Esophagus (tissue), 2 donors: ENCODE data around the gene STX7. TPM values are rescaled to one million over a fixed set of nuclear protein-coding genes. Genes with fewer than 3 reads are reported as not detected.

Source experiments
- H3K27ac ChIP-seq, 2 donors: one replicate each; pipeline ENCODE4 v1.5.1; 2013; ENCODE audit warnings: low read depth in 2 of 2, mild to moderate bottlenecking in 2 of 2, inconsistent platforms in 1 of 2, low read length in 1 of 2, moderate library complexity in 1 of 2
- H3K27me3 ChIP-seq, 2 donors: one replicate each; pipeline ENCODE4 v1.6.1; 2013; ENCODE audit warnings: low read length in 2 of 2, control low read depth in 1 of 2, mild to moderate bottlenecking in 1 of 2; ENCODE audit not compliant: insufficient read depth in 2 of 2, control insufficient read depth in 1 of 2
- H3K36me3 ChIP-seq, 2 donors: one replicate each; pipeline ENCODE4 v1.6.1; 2013; ENCODE audit warnings: low read length in 1 of 2; ENCODE audit not compliant: control insufficient read depth in 2 of 2, insufficient read depth in 2 of 2
- H3K4me1 ChIP-seq, 2 donors: one replicate each; pipeline ENCODE4 v1.6.1; 2013; ENCODE audit warnings: low read length in 1 of 2; ENCODE audit not compliant: control insufficient read depth in 2 of 2, insufficient read depth in 2 of 2
- H3K4me3 ChIP-seq, 2 donors: one replicate each; pipeline ENCODE4 v1.5.1; 2013; ENCODE audit warnings: low read length in 2 of 2, mild to moderate bottlenecking in 2 of 2, low read depth in 1 of 2, moderate library complexity in 1 of 2
- H3K9me3 ChIP-seq, 2 donors: one replicate each; pipeline ENCODE4 v1.6.1; 2013; ENCODE audit warnings: mild to moderate bottlenecking in 2 of 2, low read depth in 1 of 2, low read length in 1 of 2, moderate library complexity in 1 of 2; ENCODE audit not compliant: control insufficient read depth in 2 of 2, insufficient read depth in 1 of 2
- WGBS, 2 donors: extraction: QIAGEN DNeasy Blood & Tissue Kit; methylation state at CpG; one replicate each; pipeline ENCODE4 v1.1.7; 2013; 5-methylcytosine and 5-hydroxymethylcytosine counted together
- polyA plus RNA-seq, 2 donors: library from polyadenylated mRNA; stranded (reverse); fragments of 200-250 nt; gene quantifications; one replicate each; pipeline ENCODE4 v1.2.3, GENCODE V29; 2013
- donor health status: healthy with polysubstance abuse.
- donor health status: Bipolar disorder and iron deficiency.

Gene STX7
- polyA plus RNA-seq, 2 donors = 9.0 to 19.2 TPM

DNA sequence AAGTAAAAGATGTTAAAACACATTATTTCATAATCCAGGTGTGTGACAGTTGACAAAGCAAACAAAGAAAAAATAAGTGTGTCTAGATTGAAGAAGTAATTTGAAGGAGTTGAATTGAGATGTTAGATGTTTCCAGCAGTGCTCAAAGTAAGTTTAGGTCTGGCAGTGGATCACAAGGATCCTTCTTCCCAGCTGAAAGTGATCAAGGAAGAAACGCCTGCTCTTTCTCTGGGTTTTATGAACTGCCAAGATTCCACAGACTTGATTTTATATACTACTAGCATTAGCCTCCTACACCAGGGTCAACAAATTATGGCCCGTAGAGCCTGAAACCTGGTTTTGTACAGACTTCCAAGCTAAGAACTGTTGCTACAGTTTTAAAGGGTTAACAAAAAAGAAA is 30.3 kb downstream of the STX7 start:
- no peaks in the 10 kb centered on the region for H3K4me1 ChIP-seq
- no peak overlapping the region for H3K27ac ChIP-seq
- H3K27me3 ChIP-seq = no peaks in the 10 kb centered on the region
- H3K36me3 ChIP-seq = no peaks in the 10 kb centered on the region
- 63 to 68% methylated on average over 2 of the region's 2 CpGs for WGBS, 2 donors
- H3K9me3 ChIP-seq = no peaks in the 10 kb centered on the region
- H3K4me3 ChIP-seq = no peak overlapping the region

DNA sequence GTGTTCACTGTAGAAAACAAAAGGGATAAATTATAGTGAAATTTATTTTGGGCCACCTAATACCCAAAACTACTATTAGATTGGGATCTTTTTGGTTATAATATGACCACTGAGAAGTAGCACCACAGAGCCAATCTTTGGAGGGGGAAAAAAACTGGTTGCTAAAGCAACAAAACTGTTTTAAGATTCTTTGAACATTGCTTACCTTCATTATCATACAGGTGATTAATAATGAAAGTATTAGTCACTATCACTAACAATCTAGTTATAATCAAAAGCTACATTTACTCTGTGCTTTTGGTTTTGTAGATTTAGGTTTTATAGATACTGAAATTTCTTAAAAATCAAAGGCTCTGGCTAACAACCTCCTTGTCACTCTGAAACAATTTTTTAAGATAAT is 31.7 kb downstream of the STX7 start:
- no peak overlapping the region for H3K27ac ChIP-seq
- H3K27me3 ChIP-seq = no peaks in the 10 kb centered on the region
- H3K4me1 ChIP-seq = no peaks in the 10 kb centered on the region
- no peaks in the 10 kb centered on the region for H3K9me3 ChIP-seq
- H3K36me3 ChIP-seq = no peaks in the 10 kb centered on the region
- H3K4me3 ChIP-seq = no peak overlapping the region

DNA sequence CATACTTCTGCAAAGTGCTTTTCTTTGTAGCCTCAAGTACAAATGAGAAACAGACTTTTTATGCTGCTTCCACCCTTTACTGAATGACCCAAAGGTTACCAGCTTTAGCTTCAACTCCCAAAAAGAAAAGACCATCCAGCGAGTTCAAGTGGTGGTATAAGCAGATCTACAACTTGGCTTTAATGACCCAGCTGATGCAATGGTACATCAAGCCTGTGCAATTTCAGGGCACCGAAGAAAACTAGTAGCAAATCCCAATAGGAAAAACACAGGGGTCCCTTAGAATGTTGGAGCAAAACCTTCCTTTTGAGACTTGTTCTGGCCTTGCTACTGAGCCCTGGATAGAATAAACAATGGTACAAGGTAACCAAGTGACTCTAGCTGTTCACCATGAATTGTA is 33.8 kb downstream of the STX7 start:
- H3K27me3 ChIP-seq = no peaks in the 10 kb centered on the region
- WGBS, 2 donors = 96 to 100% methylated on average over 2 of the region's 2 CpGs
- no peak overlapping the region for H3K27ac ChIP-seq
- H3K4me1 ChIP-seq = no peaks in the 10 kb centered on the region
- no peaks in the 10 kb centered on the region for H3K9me3 ChIP-seq
- H3K4me3 ChIP-seq = no peak overlapping the region
- H3K36me3 ChIP-seq = no peaks in the 10 kb centered on the region

DNA sequence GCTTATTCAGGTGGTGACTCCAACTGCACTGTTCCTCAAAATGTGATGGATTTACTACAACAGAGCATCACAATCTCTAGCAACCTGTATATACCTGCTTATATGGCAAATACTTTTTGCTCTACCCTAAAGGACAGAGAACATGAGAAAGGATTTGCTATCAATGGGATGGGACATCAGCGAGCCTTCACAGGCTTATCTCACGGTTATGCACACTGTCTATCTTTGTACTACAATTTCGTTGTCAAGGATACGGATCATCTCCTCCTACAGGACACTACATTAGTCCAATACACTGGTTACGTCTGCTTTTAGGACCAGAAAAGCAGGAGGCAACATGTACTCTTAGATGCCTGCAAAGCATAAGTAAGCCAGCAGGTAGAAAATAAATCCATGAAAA is 34.2 kb downstream of the STX7 start:
- Histone ChIP-seq H3K27me3 (no peaks in the 10 kb centered on the region), H3K36me3 (no peaks in the 10 kb centered on the region), H3K27ac (no peak overlapping the region), H3K9me3 (no peaks in the 10 kb centered on the region), H3K4me3 (no peak overlapping the region), H3K4me1 (no peaks in the 10 kb centered on the region)
- whole genome bisulfite sequencing, 2 donors = 93 to 94% methylated on average over 5 of the region's 5 CpGs

DNA sequence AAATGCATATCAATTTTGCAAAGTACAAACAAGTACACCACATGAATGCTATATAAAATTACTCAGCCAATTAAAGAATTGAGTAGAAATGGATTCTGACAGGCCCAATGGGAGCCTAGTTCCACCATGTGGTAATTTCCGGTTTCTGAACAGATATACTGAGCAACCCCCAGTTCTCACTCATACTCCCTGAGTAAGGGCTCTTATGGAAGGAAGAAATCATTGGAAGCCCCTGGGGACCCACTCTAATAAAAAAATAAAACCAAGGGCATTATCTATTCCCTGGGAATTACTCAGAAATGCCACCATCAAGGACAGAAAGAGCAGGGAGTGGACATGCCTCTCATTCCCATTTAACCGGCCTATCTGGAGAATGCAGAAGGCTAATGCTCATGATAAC is 34.6 kb downstream of the STX7 start:
- Histone ChIP-seq H3K4me1 (no peaks in the 10 kb centered on the region), H3K27ac (no peak overlapping the region)
- 88 to 96% methylated on average over 2 of the region's 2 CpGs for WGBS, 2 donors

DNA sequence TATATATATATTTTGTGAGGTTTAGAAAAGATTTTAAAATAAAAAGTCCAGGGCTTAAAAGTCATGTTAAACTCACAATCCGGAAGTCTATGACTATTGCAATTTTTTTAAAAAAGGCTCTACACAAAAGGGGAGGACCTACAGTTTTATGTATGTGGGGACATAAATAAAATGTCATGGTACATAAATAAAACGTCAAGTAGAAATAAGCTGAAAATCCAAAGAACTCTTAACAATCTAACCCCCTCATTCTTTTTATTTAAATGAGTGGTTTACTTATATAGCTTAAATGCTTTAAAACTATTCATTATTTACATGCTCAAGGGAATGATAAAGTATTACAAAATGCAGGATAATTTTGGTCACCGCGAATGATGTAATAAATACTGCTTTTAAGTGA is 36.2 kb downstream of the STX7 start:
- H3K27ac ChIP-seq = no peak overlapping the region
- H3K27me3 ChIP-seq = no peaks in the 10 kb centered on the region
- H3K36me3 ChIP-seq = no peaks in the 10 kb centered on the region
- no peak overlapping the region for H3K4me3 ChIP-seq
- H3K9me3 ChIP-seq = no peaks in the 10 kb centered on the region
- 88 to 90% methylated on average over 4 of the region's 4 CpGs for WGBS, 2 donors
- no peaks in the 10 kb centered on the region for H3K4me1 ChIP-seq

More for the DNA sequence above, 34.6 kb downstream of the STX7 start:
- Histone ChIP-seq H3K4me3 (no peak overlapping the region), H3K27me3 (no peaks in the 10 kb centered on the region), H3K36me3 (no peaks in the 10 kb centered on the region), H3K9me3 (no peaks in the 10 kb centered on the region)

DNA sequence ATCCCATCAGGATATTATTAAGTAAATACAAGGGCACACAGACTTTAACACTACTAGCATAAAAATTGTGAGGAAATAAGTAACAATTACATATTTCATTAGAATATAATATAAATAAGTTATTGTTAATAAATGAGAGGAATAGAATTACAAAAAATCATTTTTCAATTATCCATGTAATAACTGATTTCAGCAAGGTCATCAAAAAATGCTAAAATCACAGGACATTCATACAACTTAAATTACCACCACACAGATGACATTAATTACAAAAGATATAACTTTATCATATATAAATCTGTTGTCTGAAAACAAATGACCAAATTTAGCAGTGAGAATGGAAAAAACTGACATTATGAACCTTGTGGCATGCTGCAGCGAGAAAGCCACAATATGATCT is 37.0 kb downstream of the STX7 start:
- Histone ChIP-seq H3K4me1 (no peaks in the 10 kb centered on the region), H3K27ac (no peak overlapping the region), H3K36me3 (no peaks in the 10 kb centered on the region), H3K9me3 (no peaks in the 10 kb centered on the region), H3K4me3 (no peak overlapping the region), H3K27me3 (no peaks in the 10 kb centered on the region)
- WGBS, 2 donors = 77 to 78% methylated on average over 1 of the region's 1 CpG

DNA sequence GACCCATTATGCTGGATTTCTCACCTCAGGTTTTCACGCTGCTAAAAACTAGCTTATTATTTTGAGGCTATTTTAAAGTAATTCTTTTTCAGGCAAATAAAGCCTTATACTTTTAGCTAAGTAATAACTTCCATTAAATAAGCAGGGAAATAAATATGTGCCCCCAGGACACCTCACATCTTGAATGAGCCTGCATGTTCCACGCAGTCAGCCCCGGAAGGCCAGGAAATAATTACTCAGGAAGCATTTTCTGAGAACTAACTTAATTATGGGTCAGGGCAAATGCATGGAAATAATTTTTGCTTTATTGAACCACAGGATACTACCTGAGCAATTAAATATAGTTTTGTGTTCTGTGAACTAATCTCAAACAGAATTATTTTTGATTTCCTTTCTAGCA is 41.1 kb downstream of the STX7 start:
- Histone ChIP-seq H3K9me3 (no peaks in the 10 kb centered on the region), H3K27me3 (no peaks in the 10 kb centered on the region), H3K27ac (no peak overlapping the region), H3K4me3 (no peak overlapping the region), H3K36me3 (no peaks in the 10 kb centered on the region), H3K4me1 (no peaks in the 10 kb centered on the region)
- 88 to 89% methylated on average over 3 of the region's 3 CpGs for WGBS, 2 donors

DNA sequence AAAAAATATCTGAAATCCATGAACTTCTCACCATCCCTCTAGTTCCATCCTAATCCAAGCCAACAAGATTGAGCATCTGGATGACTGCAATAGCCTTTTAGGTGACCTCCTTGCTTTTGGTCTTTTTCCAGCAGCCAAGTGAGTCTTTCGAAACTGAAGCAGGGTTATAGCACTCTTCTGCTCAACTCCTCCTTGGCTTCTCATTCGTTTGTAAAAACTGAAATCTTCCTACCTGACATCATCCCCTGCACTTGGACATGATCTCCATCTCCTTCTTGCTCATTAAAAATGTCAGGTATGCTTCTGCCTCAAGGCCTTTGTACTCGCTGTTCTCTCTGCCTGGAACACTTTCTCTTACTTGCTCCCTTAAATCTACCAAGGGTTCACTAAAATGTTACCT is 46.0 kb downstream of the STX7 start:
- Histone ChIP-seq H3K36me3 (peaks cover 4 to 13% of the 10 kb centered on the region in 2 donors), H3K27me3 (no peaks in the 10 kb centered on the region), H3K4me1 (no peaks in the 10 kb centered on the region), H3K4me3 (no peak overlapping the region), H3K27ac (no peak overlapping the region), H3K9me3 (no peaks in the 10 kb centered on the region)
- WGBS, 2 donors = 89 to 91% methylated on average over 3 of the region's 3 CpGs

DNA sequence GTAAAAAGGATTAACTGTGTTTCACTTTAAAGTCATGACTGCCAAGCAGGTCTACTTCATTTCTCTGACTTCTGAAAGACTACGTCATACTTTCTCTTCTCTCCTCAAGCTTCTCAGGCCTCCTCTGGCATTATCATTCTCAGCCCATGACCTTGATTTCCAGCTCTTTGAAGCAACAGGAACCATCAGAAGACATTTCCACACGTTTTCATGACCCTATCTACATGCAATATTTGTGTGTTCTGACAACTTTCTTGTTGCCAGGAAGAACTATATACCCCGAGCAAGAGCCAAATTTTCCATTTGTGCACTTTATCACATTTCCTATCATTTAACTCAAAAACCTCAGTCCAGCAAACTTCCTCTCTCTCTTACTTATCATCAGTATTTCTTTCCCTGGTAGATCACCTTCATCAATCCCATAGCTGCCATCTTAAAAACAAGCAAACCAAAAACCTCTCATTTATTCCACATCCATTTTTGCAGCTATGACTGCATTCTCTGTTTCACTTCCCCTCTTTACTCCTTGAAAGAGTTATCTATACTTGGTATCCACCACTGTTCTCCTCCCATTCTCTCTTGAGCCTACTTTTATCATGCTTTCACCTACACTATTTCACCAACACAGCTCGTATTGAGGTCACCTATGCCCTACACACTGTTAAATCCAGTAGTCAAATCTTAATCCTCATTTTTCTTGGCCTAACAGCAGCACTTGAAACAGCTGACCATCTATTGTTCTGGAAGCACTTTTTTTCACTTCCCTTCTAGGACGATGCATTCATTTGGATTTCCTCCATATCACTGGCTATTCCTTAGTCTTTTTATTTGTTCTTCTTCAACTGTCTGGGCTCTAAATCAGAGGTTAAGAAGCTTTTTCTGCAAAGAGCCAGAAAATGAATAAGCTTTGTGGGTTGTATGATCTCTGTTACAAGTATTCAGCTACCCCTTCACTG is 47.1 kb downstream of the STX7 start:
- H3K4me1 ChIP-seq = no peaks in the 10 kb centered on the region
- H3K36me3 ChIP-seq = peaks cover 4 to 14% of the 10 kb centered on the region in 2 donors
- 75 to 80% methylated on average over 5 of the region's 5 CpGs for WGBS, 2 donors

More for the DNA sequence above, 47.1 kb downstream of the STX7 start:
- H3K4me3 ChIP-seq = no peak overlapping the region
- H3K27me3 ChIP-seq = no peaks in the 10 kb centered on the region
- H3K9me3 ChIP-seq = no peaks in the 10 kb centered on the region
- no peak overlapping the region for H3K27ac ChIP-seq
